ENCODE results near the gene GJA5.
"Not testable (repeated sequence)": the region's sequence is repeated elsewhere in the genome, so short reads cannot be mapped to it uniquely, and the experiment has no call there.

The GJA5 gene

GRCh38 chr1:147752511-147752910 lies 7.9 kb downstream of the GJA5 start:
- ATAC-seq (ENCODE audit: low read depth): no peak
- no peak overlapping the region for H3K27ac Mint-ChIP-seq
- DNase-seq (ENCODE audit: low spot score in 2 of 2): no peak
- no peaks in the 10 kb centered on the region for H3K4me1 Mint-ChIP-seq
- no peaks in the 10 kb centered on the region for H3K9me3 Mint-ChIP-seq
- no peaks in the 10 kb centered on the region for H3K36me3 Mint-ChIP-seq
- H3K4me3 Mint-ChIP-seq: no peak overlapping the region
- H3K27me3 Mint-ChIP-seq: peaks cover 5% of the 10 kb centered on the region

GRCh38 chr1:147751346-147751745 lies 9.1 kb downstream of the GJA5 start:
- Mint-ChIP-seq H3K27ac (no peak overlapping the region), H3K4me1 (no peaks in the 10 kb centered on the region), H3K9me3 (no peaks in the 10 kb centered on the region), H3K27me3 (peaks cover 6% of the 10 kb centered on the region), H3K36me3 (no peaks in the 10 kb centered on the region), H3K4me3 (no peak overlapping the region)
- ATAC-seq (ENCODE audit: low read depth): no peak
- no peak for DNase-seq (ENCODE audit: low spot score in 2 of 2)

GRCh38 chr1:147750618-147751217 lies 9.7 kb downstream of the GJA5 start:
- no peak overlapping the region for H3K4me3 Mint-ChIP-seq
- H3K27me3 Mint-ChIP-seq: peaks cover 4% of the 10 kb centered on the region
- H3K9me3 Mint-ChIP-seq: no peaks in the 10 kb centered on the region
- DNase-seq (ENCODE audit: low spot score in 2 of 2) (no peak), ATAC-seq (ENCODE audit: low read depth) (no peak)
- H3K27ac Mint-ChIP-seq: no peak overlapping the region
- H3K4me1 Mint-ChIP-seq: no peaks in the 10 kb centered on the region
- H3K36me3 Mint-ChIP-seq: no peaks in the 10 kb centered on the region

- Mint-ChIP-seq H3K36me3 (no peaks in the 10 kb centered on the region), H3K4me1 (no peaks in the 10 kb centered on the region), H3K27ac (peak overlapping the region; percentile 21), H3K9me3 (no peaks in the 10 kb centered on the region), H3K4me3 (no peak overlapping the region), H3K27me3 (peaks cover 4% of the 10 kb centered on the region)
- no peak for ATAC-seq (ENCODE audit: low read depth)
- DNase-seq (ENCODE audit: low spot score in 2 of 2): no peak
Measured at GRCh38 chr1:147749792-147750191, 10.6 kb downstream of the GJA5 start.

GRCh38 chr1:147748676-147749350 lies 11.6 kb downstream of the GJA5 start:
- H3K27ac Mint-ChIP-seq: no peak overlapping the region
- DNase-seq (ENCODE audit: low spot score in 2 of 2) (no peak), ATAC-seq (ENCODE audit: low read depth) (no peak)
- no peaks in the 10 kb centered on the region for H3K36me3 Mint-ChIP-seq
- H3K27me3 Mint-ChIP-seq: peaks cover 5% of the 10 kb centered on the region
- no peaks in the 10 kb centered on the region for H3K9me3 Mint-ChIP-seq
- H3K4me3 Mint-ChIP-seq: no peak overlapping the region
- no peaks in the 10 kb centered on the region for H3K4me1 Mint-ChIP-seq

GRCh38 chr1:147747966-147748365 lies 12.4 kb downstream of the GJA5 start:
- no peaks in the 10 kb centered on the region for H3K4me1 Mint-ChIP-seq
- no peak overlapping the region for H3K4me3 Mint-ChIP-seq
- H3K27ac Mint-ChIP-seq: no peak overlapping the region
- H3K36me3 Mint-ChIP-seq: no peaks in the 10 kb centered on the region
- peaks cover 5% of the 10 kb centered on the region for H3K27me3 Mint-ChIP-seq
- ATAC-seq (ENCODE audit: low read depth) (no peak), DNase-seq (ENCODE audit: low spot score in 2 of 2) (no peak)
- H3K9me3 Mint-ChIP-seq: no peaks in the 10 kb centered on the region

- H3K4me1 Mint-ChIP-seq: no peaks in the 10 kb centered on the region
- H3K27me3 Mint-ChIP-seq: peaks cover 5% of the 10 kb centered on the region
- DNase-seq (ENCODE audit: low spot score in 2 of 2) (no peak), ATAC-seq (ENCODE audit: low read depth) (no peak)
- H3K27ac Mint-ChIP-seq: no peak overlapping the region
- no peaks in the 10 kb centered on the region for H3K36me3 Mint-ChIP-seq
- no peak overlapping the region for H3K4me3 Mint-ChIP-seq
- no peaks in the 10 kb centered on the region for H3K9me3 Mint-ChIP-seq
Measured at GRCh38 chr1:147745271-147745670, 15.1 kb downstream of the GJA5 start.

- Mint-ChIP-seq H3K4me3 (no peak overlapping the region), H3K27ac (no peak overlapping the region), H3K9me3 (no peaks in the 10 kb centered on the region), H3K36me3 (no peaks in the 10 kb centered on the region), H3K4me1 (no peaks in the 10 kb centered on the region), H3K27me3 (peaks cover 7% of the 10 kb centered on the region)
- ATAC-seq (ENCODE audit: low read depth): no peak
- no peak for DNase-seq (ENCODE audit: low spot score in 2 of 2)
Measured at GRCh38 chr1:147741065-147741464, 19.3 kb downstream of the GJA5 start.

- DNase-seq (ENCODE audit: low spot score in 2 of 2): no peak
- Mint-ChIP-seq H3K36me3 (no peaks in the 10 kb centered on the region), H3K27me3 (peaks cover 8% of the 10 kb centered on the region), H3K4me1 (no peaks in the 10 kb centered on the region), H3K9me3 (no peaks in the 10 kb centered on the region), H3K27ac (no peak overlapping the region), H3K4me3 (no peak overlapping the region)
- ATAC-seq (ENCODE audit: low read depth): no peak
Measured at GRCh38 chr1:147740391-147740790, 20.0 kb downstream of the GJA5 start.

- no peaks in the 10 kb centered on the region for H3K36me3 Mint-ChIP-seq
- ATAC-seq (ENCODE audit: low read depth) (no peak), DNase-seq (ENCODE audit: low spot score in 2 of 2) (no peak)
- H3K27me3 Mint-ChIP-seq: peaks cover 12% of the 10 kb centered on the region
- no peak overlapping the region for H3K4me3 Mint-ChIP-seq
- H3K9me3 Mint-ChIP-seq: peaks cover 1% of the 10 kb centered on the region
- no peak overlapping the region for H3K27ac Mint-ChIP-seq
- no peaks in the 10 kb centered on the region for H3K4me1 Mint-ChIP-seq
Measured at GRCh38 chr1:147738739-147739476, 21.5 kb downstream of the GJA5 start.

GRCh38 chr1:147738129-147738528 lies 22.3 kb downstream of the GJA5 start:
- ATAC-seq (ENCODE audit: low read depth): no peak
- H3K4me3 Mint-ChIP-seq: no peak overlapping the region
- H3K4me1 Mint-ChIP-seq: no peaks in the 10 kb centered on the region
- H3K36me3 Mint-ChIP-seq: no peaks in the 10 kb centered on the region
- H3K27me3 Mint-ChIP-seq: peaks cover 12% of the 10 kb centered on the region
- H3K9me3 Mint-ChIP-seq: peaks cover 1% of the 10 kb centered on the region
- no peak for DNase-seq (ENCODE audit: low spot score in 2 of 2)
- H3K27ac Mint-ChIP-seq: no peak overlapping the region

GRCh38 chr1:147736883-147737282 lies 23.5 kb downstream of the GJA5 start:
- Mint-ChIP-seq H3K9me3 (peaks cover 1% of the 10 kb centered on the region), H3K27me3 (peaks cover 14% of the 10 kb centered on the region), H3K27ac (no peak overlapping the region), H3K36me3 (no peaks in the 10 kb centered on the region), H3K4me3 (no peak overlapping the region), H3K4me1 (no peaks in the 10 kb centered on the region)
- DNase-seq (ENCODE audit: low spot score in 2 of 2) (no peak), ATAC-seq (ENCODE audit: low read depth) (no peak)

GRCh38 chr1:147735423-147735822 lies 25.0 kb downstream of the GJA5 start:
- ATAC-seq (ENCODE audit: low read depth): no peak
- no peak for DNase-seq (ENCODE audit: low spot score in 2 of 2)
- no peaks in the 10 kb centered on the region for H3K4me1 Mint-ChIP-seq
- no peak overlapping the region for H3K27ac Mint-ChIP-seq
- no peak overlapping the region for H3K4me3 Mint-ChIP-seq
- H3K27me3 Mint-ChIP-seq: peaks cover 16% of the 10 kb centered on the region
- H3K36me3 Mint-ChIP-seq: no peaks in the 10 kb centered on the region
- peaks cover 1% of the 10 kb centered on the region for H3K9me3 Mint-ChIP-seq

- ATAC-seq (ENCODE audit: low read depth); H3K4me3 Mint-ChIP-seq; H3K4me1 Mint-ChIP-seq; DNase-seq (ENCODE audit: low spot score in 2 of 2); H3K9me3 Mint-ChIP-seq; H3K27ac Mint-ChIP-seq; H3K36me3 Mint-ChIP-seq: not testable (repeated sequence)
- H3K27me3 Mint-ChIP-seq: peaks cover 16% of the 10 kb centered on the region
Measured at GRCh38 chr1:147734291-147734841, 26.0 kb downstream of the GJA5 start.
